Measurements from ENCODE around the gene HBM. TPM values are rescaled to one million over a fixed set of nuclear protein-coding genes. Genes with fewer than 3 reads are reported as not detected.
A peak's percentile ranks its signal among the peaks of the same experiment; 100 is the strongest.

HBM gene
- polyA plus RNA-seq, 2 of the 4 experiments (the other 2 are of a cell fraction), result not detected

GRCh38 chr16:177394-177822, 11.6 kb downstream of the HBM start:
- Histone ChIP-seq H3K9me3 (no peaks in the 10 kb centered on the region), H3K4me1 (peaks cover 9% of the 10 kb centered on the region; the same call in 1 of the 3 replicates), H3K27ac (no peak overlapping the region), H3K4me3 (no peak overlapping the region), H3K4me2 (no peak overlapping the region)
- ChIA-PET CTCF (interaction anchor here (0.9 to 2.1 kb wide), 6 partner anchors 50 to 185 kb away, joined by 3 to 10 read pairs (median 4); no protein-coding TSS in a partner anchor), POLR2A (interaction anchor here (0.7 kb wide), 1 partner anchor 82 kb away, joined by 5 read pairs; no protein-coding TSS in a partner anchor)
- 50% methylated on average over 8 of the region's 13 CpGs for WGBS (ENCODE audit: missing lambda C conversion rate)
- no peak for TF ChIP-seq ATOH8 (CRISPR knock-in tag; IDR thresholded peaks at IDR 0.05; ENCODE audit: low read depth)
- no peak for TF ChIP-seq USF2 (IDR thresholded peaks at IDR 0.05)
- no peak for TF ChIP-seq EHF (CRISPR knock-in tag; IDR thresholded peaks at IDR 0.05)
- TF ChIP-seq MAFK (IDR thresholded peaks at IDR 0.05; ENCODE audit: partially characterized antibody), result no peak
- no peak for TF ChIP-seq RAD21 (conservative IDR thresholded peaks at IDR 0.05 in 1 of 2, IDR thresholded peaks at IDR 0.05 in 1 of 2)
- no peak for TF ChIP-seq CTCF (IDR thresholded peaks at IDR 0.05)
- no peak for TF ChIP-seq JUN (IDR thresholded peaks at IDR 0.05)
- no peak for TF ChIP-seq PHF8 (IDR thresholded peaks at IDR 0.05; ENCODE audit: borderline replicate concordance, low read depth)
- TF ChIP-seq HEYL (CRISPR knock-in tag; IDR thresholded peaks at IDR 0.05), result no peak
- DNase-seq (ENCODE audit: low read depth in 1 of 2, low spot score in 1 of 2), result no peak
- ATAC-seq, result no peak
- no peak for FAIRE-seq

GRCh38 chr16:177981-178667, 12.3 kb downstream of the HBM start:
- ChIA-PET POLR2A (interaction anchor here (0.7 kb wide), 1 partner anchor 81 kb away, joined by 5 read pairs; no protein-coding TSS in a partner anchor), CTCF (interaction anchor here (0.6 to 2.1 kb wide), 6 partner anchors 49 to 184 kb away, joined by 3 to 10 read pairs (median 4); no protein-coding TSS in a partner anchor)
- H3K27ac ChIP-seq, result no peak overlapping the region
- no peak overlapping the region for H3K4me2 ChIP-seq
- H3K9me3 ChIP-seq, result no peaks in the 10 kb centered on the region
- FAIRE-seq (no peak), ATAC-seq (no peak), DNase-seq (ENCODE audit: low read depth in 1 of 2, low spot score in 1 of 2) (no peak)
- WGBS (ENCODE audit: missing lambda C conversion rate), result 67% methylated on average over 6 of the region's 11 CpGs
- no peak overlapping the region for H3K4me3 ChIP-seq
- TF ChIP-seq JUNB (IDR thresholded peaks at IDR 0.05) (no peak), FOXS1 (CRISPR knock-in tag; IDR thresholded peaks at IDR 0.05) (no peak), JUN (IDR thresholded peaks at IDR 0.05) (no peak), ZFP36 (IDR thresholded peaks at IDR 0.05; ENCODE audit: borderline replicate concordance, partially characterized antibody) (no peak), HOXB5 (CRISPR knock-in tag; IDR thresholded peaks at IDR 0.05) (no peak), HEYL (CRISPR knock-in tag; IDR thresholded peaks at IDR 0.05) (no peak), EHF (CRISPR knock-in tag; IDR thresholded peaks at IDR 0.05) (no peak), E2F6 (IDR thresholded peaks at IDR 0.05; ENCODE audit: borderline replicate concordance, low read depth) (no peak), RCOR1 (IDR thresholded peaks at IDR 0.05; ENCODE audit: low read depth, low read length) (no peak)
- H3K4me1 ChIP-seq, result peaks cover 9% of the 10 kb centered on the region; the same call in 1 of the 3 replicates

- POLR2A ChIA-PET, result no interaction called here
- 89% methylated on average over 11 of the region's 11 CpGs for WGBS (ENCODE audit: missing lambda C conversion rate)
These were observed 12.9 kb downstream of the HBM start for GRCh38 chr16:178668-179015.

More at GRCh38 chr16:178668-179015, 12.9 kb downstream of the HBM start:
- CTCF ChIA-PET, result interaction anchor here (0.6 to 5.8 kb wide), 6 partner anchors 10 to 184 kb away, joined by 3 to 88 read pairs (median 4); partner anchors contain the start of gene HBM
- TF ChIP-seq HES2 (IDR thresholded peaks at IDR 0.05) (no peak), CHD2 (IDR thresholded peaks at IDR 0.05; ENCODE audit: low read length, partially characterized antibody) (no peak), FOXS1 (CRISPR knock-in tag; IDR thresholded peaks at IDR 0.05) (no peak), FOSL2 (IDR thresholded peaks at IDR 0.05) (no peak), FOSL2 (CRISPR knock-in tag; IDR thresholded peaks at IDR 0.05) (peak; percentile 13; the same call in 1 of the 2 replicates), ZFP36 (IDR thresholded peaks at IDR 0.05; ENCODE audit: borderline replicate concordance, partially characterized antibody) (no peak)
- FAIRE-seq (no peak), DNase-seq (ENCODE audit: low read depth in 1 of 2, low spot score in 1 of 2) (no peak), ATAC-seq (no peak)
- H3K4me3 ChIP-seq, result no peak overlapping the region
- H3K4me2 ChIP-seq, result no peak overlapping the region
- H3K4me1 ChIP-seq, result peaks cover 9% of the 10 kb centered on the region; the same call in 1 of the 3 replicates
- H3K27ac ChIP-seq, result no peak overlapping the region
- H3K9me3 ChIP-seq, result no peaks in the 10 kb centered on the region

Measured in A549 (cell line).